ENCODE results near the gene RYK.

- TF ChIP-seq CTCF (IDR thresholded peaks at IDR 0.05) (no peak), POLR2A (IDR thresholded peaks at IDR 0.05) (no peak)
These were observed 52.2 kb downstream of the RYK start for GRCh38 chr3:134198414-134198813.

All from esophagus squamous epithelium (tissue), 4 donors.